CD4-positive, alpha-beta T cell treated with Interleukin-12 subunit alpha and Interleukin-12 subunit beta, for 1 hour (primary cell): ENCODE results near the gene GPHB5.
"Not testable (repeated sequence)": the region's sequence is repeated elsewhere in the genome, so short reads cannot be mapped to it uniquely, and the experiment has no call there.

ENCODE experiments used
- DNase-seq: peaks from one replicate; pipeline ENCODE4 v3.0.0-alpha.2; 2020

The GPHB5 gene

GRCh38 chr14:63318835-63319234 lies at the start of gene GPHB5:
Gene GPHB5 (minus strand): TSS chr14:63318935. CDS start chr14:63317849, 1,086 bp downstream.
- no peak for DNase-seq

- DNase-seq, result no peak
Observed at GRCh38 chr14:63367742-63368364, 49.1 kb upstream of the GPHB5 start.

- DNase-seq, result no peak
Observed at GRCh38 chr14:63362389-63362819, 43.7 kb upstream of the GPHB5 start.

- DNase-seq, result no peak
Observed at GRCh38 chr14:63361790-63362189, 43.1 kb upstream of the GPHB5 start.

GRCh38 chr14:63357841-63358240 lies 39.1 kb upstream of the GPHB5 start:
- DNase-seq, result no peak

- DNase-seq, result no peak
Observed at GRCh38 chr14:63345826-63346225, 27.1 kb upstream of the GPHB5 start.

- DNase-seq, result no peak
Observed at GRCh38 chr14:63344336-63344735, 25.6 kb upstream of the GPHB5 start.

GRCh38 chr14:63343878-63344277 lies 25.1 kb upstream of the GPHB5 start:
- DNase-seq, result no peak

- no peak for DNase-seq
Observed at GRCh38 chr14:63342371-63342770, 23.6 kb upstream of the GPHB5 start.

GRCh38 chr14:63328787-63329737 lies 10.3 kb upstream of the GPHB5 start:
- DNase-seq, result no peak

GRCh38 chr14:63326840-63327239 lies 8.1 kb upstream of the GPHB5 start:
- DNase-seq, result no peak

GRCh38 chr14:63322897-63323573 lies 4.3 kb upstream of the GPHB5 start:
- no peak for DNase-seq

- DNase-seq, result no peak
Observed at GRCh38 chr14:63322472-63322871, 3.7 kb upstream of the GPHB5 start.

GRCh38 chr14:63308723-63309317 lies 9.9 kb downstream of the GPHB5 start:
- no peak for DNase-seq

GRCh38 chr14:63304429-63304828 lies 14.3 kb downstream of the GPHB5 start:
- DNase-seq, result not testable (repeated sequence)

- DNase-seq, result no peak
Observed at GRCh38 chr14:63301891-63302534, 16.7 kb downstream of the GPHB5 start.

GRCh38 chr14:63300854-63301253 lies 17.9 kb downstream of the GPHB5 start:
- DNase-seq, result no peak

- DNase-seq, result no peak
Observed at GRCh38 chr14:63299351-63300110, 19.2 kb downstream of the GPHB5 start.

GRCh38 chr14:63297372-63298063 lies 21.2 kb downstream of the GPHB5 start:
- no peak for DNase-seq

- DNase-seq, result no peak
Observed at GRCh38 chr14:63296060-63296563, 22.6 kb downstream of the GPHB5 start.

- no peak for DNase-seq
Observed at GRCh38 chr14:63295231-63295685, 23.5 kb downstream of the GPHB5 start.
